Endothelial cell of umbilical vein (primary cell): Measurements from ENCODE around the gene LRG1. TPM values are rescaled to one million over a fixed set of nuclear protein-coding genes. Genes with fewer than 3 reads are reported as not detected.

Experiments used
- Bru-seq: library from RNA; stranded (reverse); fragments of 400-500 nt; gene quantifications from one replicate; lab custom pipeline; 2021; lab: Mats Ljungman, UMichigan
- BruChase-seq, 2 experiments: library from RNA; stranded (reverse); fragments of 400-500 nt; gene quantifications; one replicate each; lab custom pipeline; 2021; lab: Mats Ljungman, UMichigan
- BruUV-seq: library from RNA; stranded (reverse); fragments of 400-500 nt; replicated peaks from 2 replicates; lab custom pipeline; 2021; lab: Mats Ljungman, UMichigan
- CTCF ChIA-PET: fragments of 300-600, 350-600 bp; sonication (Branson Sonifier 250); formaldehyde crosslinking; loops from one replicate; lab custom pipeline; 2021; ENCODE audit warnings: antibody characterized with exemption, inconsistent platforms; lab: Charles Lee
- POLR2A ChIA-PET: fragments of 300-600, 350-600 bp; sonication (Branson Sonifier 250); formaldehyde crosslinking; loops from one replicate; lab custom pipeline; 2021; ENCODE audit warnings: antibody characterized with exemption, inconsistent platforms; lab: Charles Lee
- DNase-seq: peaks from one replicate; pipeline ENCODE4 v3.0.0-alpha.2; 2011; ENCODE audit warnings: low read depth, low spot score
- FAIRE-seq: peaks from 2 replicates; lab custom pipeline; 2011; peaks lifted over from hg19 to GRCh38; lab: Jason Lieb, UNC
- H2AFZ ChIP-seq: 2 replicates; pipeline ENCODE4 v1.6.0; 2012; ENCODE audit warnings: low read depth, low read length, control low read depth, inconsistent platforms
- H3K27ac ChIP-seq: 2 replicates; pipeline ENCODE4 v1.5.1; 2011; ENCODE audit warnings: low read depth, mild to moderate bottlenecking, control low read depth, low read length, moderate library complexity; ENCODE audit not compliant: insufficient read depth
- H3K27me3 ChIP-seq, 2 experiments: 2 replicates each; pipeline versions ENCODE4 v1.6.0 to v1.6.1; 2011; ENCODE audit warnings: low read length in 2 of 2, mixed read lengths in 1 of 2; ENCODE audit not compliant: control insufficient read depth in 2 of 2, insufficient read depth in 2 of 2
- H3K36me3 ChIP-seq, 2 experiments: 2 replicates in 1 of 2; 3 replicates in 1 of 2; pipeline ENCODE4 v1.5.1; 2011; ENCODE audit warnings: low read length in 2 of 2, mild to moderate bottlenecking in 1 of 2, moderate library complexity in 1 of 2; ENCODE audit not compliant: control insufficient read depth in 2 of 2, insufficient read depth in 2 of 2; ENCODE audit errors: extremely low read depth in 1 of 2
- H3K4me1 ChIP-seq: 3 replicates; pipeline ENCODE4 v1.5.1; 2011; ENCODE audit warnings: mild to moderate bottlenecking, low read length; ENCODE audit not compliant: control insufficient read depth, insufficient read depth; ENCODE audit errors: extremely low read depth
- H3K4me2 ChIP-seq: 2 replicates; pipeline ENCODE4 v1.6.1; 2011; ENCODE audit warnings: low read length, control low read depth, mixed read lengths; ENCODE audit not compliant: insufficient read depth
- H3K4me3 ChIP-seq, 3 experiments: fragments of 200-600 bp in 1 of 3; sonication (generic), shearing (Covaris generic) in 1 of 3; replicated peaks in 1 of 3; 2 replicates each; pipeline ENCODE4 v1.5.1; 2011 to 2016; ENCODE audit warnings: control low read depth in 3 of 3, low read length in 3 of 3, mild to moderate bottlenecking in 2 of 3, inconsistent platforms in 1 of 3, low read depth in 1 of 3, moderate library complexity in 1 of 3; ENCODE audit not compliant: insufficient read depth in 1 of 3
- H3K79me2 ChIP-seq: 2 replicates; pipeline ENCODE4 v1.6.0; 2012; ENCODE audit warnings: low read length, inconsistent platforms; ENCODE audit not compliant: control insufficient read depth, insufficient read depth
- H3K9ac ChIP-seq: replicated peaks from 2 replicates; pipeline ENCODE3; 2011; ENCODE audit warnings: low read length, control low read depth; ENCODE audit not compliant: insufficient read depth; ENCODE audit errors: extremely low read depth
- H3K9me1 ChIP-seq: replicated peaks from 3 replicates; pipeline ENCODE4 v1.6.0; 2011; ENCODE audit warnings: mild to moderate bottlenecking, low read length; ENCODE audit not compliant: control insufficient read depth, insufficient read depth; ENCODE audit errors: extremely low read depth
- H3K9me3 ChIP-seq: replicated peaks from 2 replicates; pipeline ENCODE4 v1.5.1; 2012; ENCODE audit warnings: low read length, inconsistent platforms; ENCODE audit not compliant: control insufficient read depth, insufficient read depth
- H4K20me1 ChIP-seq: replicated peaks from 2 replicates; pipeline ENCODE3; 2011; ENCODE audit warnings: mild to moderate bottlenecking, low read length; ENCODE audit not compliant: control insufficient read depth, insufficient read depth; ENCODE audit errors: extremely low read depth
- CTCF ChIP-seq, 2 donors: IDR thresholded peaks; 1 replicate in 1 of 2; 2 replicates in 1 of 2; pipeline ENCODE4 v1.5.1; 2011; ENCODE audit warnings: low read length in 2 of 2, mild to moderate bottlenecking in 2 of 2, moderate library complexity in 2 of 2, control low read depth in 1 of 2, inconsistent platforms in 1 of 2, low read depth in 1 of 2; ENCODE audit not compliant: insufficient read depth in 1 of 2; ENCODE audit errors: extremely low read depth in 1 of 2
- FOS ChIP-seq: IDR thresholded peaks from 2 replicates; pipeline ENCODE4 v1.6.1; 2011; ENCODE audit warnings: mild to moderate bottlenecking, low read length, moderate library complexity, borderline replicate concordance; ENCODE audit not compliant: insufficient read depth
- MAX ChIP-seq: IDR thresholded peaks from 2 replicates; pipeline ENCODE4 v1.6.1; 2011; ENCODE audit not compliant: insufficient read depth, insufficient read length
- MYC ChIP-seq: IDR thresholded peaks from one replicate; pipeline ENCODE4 v1.6.1; 2011; ENCODE audit warnings: mild to moderate bottlenecking, low read depth, low read length
- POLR2AphosphoS5 ChIP-seq: IDR thresholded peaks from 2 replicates; pipeline ENCODE4 v1.6.1; 2012; ENCODE audit warnings: low read depth, mild to moderate bottlenecking, control low read depth, low read length, moderate library complexity; ENCODE audit not compliant: insufficient read depth
- dilution Hi-C: fragments of 300-500 bp; cut with MboI; formaldehyde crosslinking; loops from one replicate; pipeline ENCODE4 v1.15.0; 2019; ENCODE audit warnings: low sequenced_read_pairs; ENCODE audit not compliant: extremely low pct_ligation_motif_present
- intact Hi-C: fragments of 100-400 bp; cut with micrococcal nuclease; formaldehyde crosslinking; loops from one replicate; pipeline ENCODE4 v1.10.0; 2022
- long read RNA-seq: library from polyadenylated mRNA; stranded (forward); transcript quantifications from one replicate; pipeline ENCODE4 v2.0.0, GENCODE V29; 2021
- polyA minus RNA-seq, 3 experiments: library from RNA; depleted of rRNA, polyadenylated mRNA; stranded (reverse); fragments of >200 nt; gene quantifications; 1 replicate in 1 of 3; 2 replicates in 2 of 3; pipeline ENCODE4 v1.2.3, GENCODE V29; 2011
- polyA plus RNA-seq, 4 experiments: library from polyadenylated mRNA; depleted of rRNA in 3 of 4; stranded (reverse) in 3 of 4; unstranded in 1 of 4; fragments of >200 nt; gene quantifications; 2 replicates each; pipeline versions ENCODE4 v1.2.1 to v1.2.3, GENCODE V29; 2011 to 2012; ENCODE audit warnings: missing spikeins in 1 of 4
- total RNA-seq: library from RNA; stranded (reverse); gene quantifications from 2 replicates; pipeline ENCODE4 v1.2.3, GENCODE V29; 2021

LRG1 gene
- total RNA-seq (0.31 and 0.42 TPM in 2 replicates), polyA plus RNA-seq (0.21 and 0.24 TPM in 2 replicates), polyA minus RNA-seq (0.17 and 0.45 TPM in 2 replicates), Bru-seq, nascent RNA (percentile 12 among the genes with signal in this experiment), BruChase-seq, experiment 1, labeled RNA remaining after a 6-hour chase (percentile 40 among the genes with signal in this experiment), BruChase-seq, experiment 2, labeled RNA remaining after a 2-hour chase (percentile 26 among the genes with signal in this experiment)
- polyA plus RNA-seq (2011; cell fraction: cytosol; rRNA removed) = 0.17 and 0.18 TPM in 2 replicates
- polyA plus RNA-seq (2011; cell fraction: nucleus; rRNA removed) = 0.24 and 0.26 TPM in 2 replicates
- polyA plus RNA-seq (2012) = 0.15 TPM in 1 of 2 replicates, not detected in the other
- not detected for polyA minus RNA-seq (2011; cell fraction: cytosol; rRNA and poly(A)+ RNA removed)
- 0.24 TPM in 2 replicates for polyA minus RNA-seq (2011; cell fraction: nucleus; rRNA and poly(A)+ RNA removed)
- long read RNA-seq = 0 reads

GRCh38 chr19:4539693-4540581 is at the start of gene LRG1:
LRG1 (minus strand) TSS chr19:4540036; CDS start chr19:4540013, 23 bp downstream.
- Histone ChIP-seq H3K9me3 (no peaks in the 10 kb centered on the region), H3K4me3 (no peak within 1 kb of the TSS), H2AFZ (no peak within 1 kb of the TSS), H3K4me2 (no peak within 1 kb of the TSS), H3K27ac (no peak within 1 kb of the TSS), H3K9ac (no peak within 1 kb of the TSS), H3K9me1 (no peaks in the 10 kb centered on the region), H3K36me3 (no peaks in the 10 kb centered on the region), H3K4me1 (peaks cover 11% of the 10 kb centered on the region), H4K20me1 (no peaks in the 10 kb centered on the region), H3K79me2 (no peaks in the 10 kb centered on the region), H3K27me3 (no peaks in the 10 kb centered on the region)
- intact Hi-C loops (no loop called here), dilution Hi-C loops (no loop called here)
- TF ChIP-seq MYC (no peak), POLR2AphosphoS5 (no peak), FOS (no peak), MAX (no peak), CTCF (IDR thresholded peaks at IDR 0.05; ENCODE audit: extremely low read depth in 1 of 2, insufficient read depth in 1 of 2, low read depth in 1 of 2, low read length in 2 of 2) (no peak)
- CTCF ChIA-PET = interaction anchor here (1.0 to 3.3 kb wide), 4 partner anchors 15 to 20 kb away, joined by 4 to 19 read pairs (median 7); partner anchors contain the start of gene SEMA6B
- BruUV-seq = no TSS peak
- FAIRE-seq = peak; percentile 68
- DNase-seq = peak; percentile 30
- POLR2A ChIA-PET = interaction anchor here (0.6 kb wide), 1 partner anchor 23 kb away, joined by 5 read pairs; no protein-coding TSS in a partner anchor
